Measurements from ENCODE around the gene VDAC2. TPM values are rescaled to one million over a fixed set of nuclear protein-coding genes. Genes with fewer than 3 reads are reported as not detected.
"Not testable (repeated sequence)": the region's sequence is repeated elsewhere in the genome, so short reads cannot be mapped to it uniquely, and the experiment has no call there.

Gene VDAC2
- total and polyA plus RNA-seq, 2 donors (not counting 1 experiment from before 2014, with no cell fraction given), result 49.2 to 83.6 TPM

- Mint-ChIP-seq H3K9me3 (ENCODE audit: insufficient read depth) (no peaks in the 10 kb centered on the region), H3K27ac (no peak overlapping the region), H3K27me3 (no peaks in the 10 kb centered on the region), H3K4me3 (no peak overlapping the region), H3K4me1 (no peaks in the 10 kb centered on the region)
- ChIA-PET POLR2A (no interaction called here), CTCF (no interaction called here)
- no peaks in the 10 kb centered on the region for H3K27me3 ChIP-seq (replicated peaks in 1 of 4; ENCODE audit: control extremely low read depth in 1 of 4, control insufficient read depth in 3 of 4, insufficient read depth in 4 of 4, low read length in 3 of 4)
- no peaks in the 10 kb centered on the region for H3K36me3 ChIP-seq (replicated peaks in 1 of 2; ENCODE audit: control extremely low read depth in 1 of 2, control insufficient read depth in 1 of 2, extremely low read depth in 1 of 2, insufficient read depth in 2 of 2, low read length in 1 of 2)
- no peak overlapping the region for H2AFZ ChIP-seq (ENCODE audit: insufficient read depth, low read depth, low read length, poor library complexity, severe bottlenecking)
- no peak overlapping the region for H3K9ac ChIP-seq (ENCODE audit: low read length)
- no peaks in the 10 kb centered on the region for H4K20me1 ChIP-seq (ENCODE audit: control insufficient read depth, insufficient read depth, low read length, poor library complexity, severe bottlenecking)
- no peaks in the 10 kb centered on the region for H3K4me1 ChIP-seq (ENCODE audit: control insufficient read depth in 2 of 2, insufficient read depth in 2 of 2, low read length in 2 of 2)
- intact Hi-C loops (cut with micrococcal nuclease), result no loop called here
- DNase-seq, result no peak
- no peaks in the 10 kb centered on the region for H3K79me2 ChIP-seq (ENCODE audit: control insufficient read depth, insufficient read depth, low read length)
- no peak overlapping the region for H3K27ac ChIP-seq (ENCODE audit: low read length in 2 of 2)
- WGBS (ENCODE audit: insufficient coverage), result 88% methylated on average over 5 of the region's 9 CpGs
- no peak for ATAC-seq (ENCODE audit: low read depth)
- no peaks in the 10 kb centered on the region for H3K9me3 ChIP-seq (ENCODE audit: control extremely low read depth in 1 of 3, control insufficient read depth in 2 of 3, insufficient read depth in 1 of 3, low read length in 2 of 3)
- H3K4me3 ChIP-seq (ENCODE audit: control extremely low read depth in 1 of 5, extremely low read depth in 1 of 5, insufficient read depth in 1 of 5, low read depth in 2 of 5, low read length in 4 of 5), result no peak overlapping the region
- TF ChIP-seq EZH2 (IDR thresholded peaks at IDR 0.05; ENCODE audit: borderline replicate concordance, insufficient read depth, low read depth, low read length, poor library complexity, severe bottlenecking) (no peak), CTCF (IDR thresholded peaks at IDR 0.05) (no peak)
- H3K4me2 ChIP-seq (replicated peaks; ENCODE audit: low read depth, low read length, poor library complexity, severe bottlenecking), result no peak overlapping the region
Observed at GRCh38 chr10:75201793-75202307, 8.7 kb upstream of the VDAC2 start.

GRCh38 chr10:75202321-75203045 lies 8.1 kb upstream of the VDAC2 start:
- intact Hi-C loops (cut with micrococcal nuclease), result no loop called here
- Histone ChIP-seq H3K27ac (ENCODE audit: low read length in 2 of 2) (no peak overlapping the region), H3K4me2 (replicated peaks; ENCODE audit: low read depth, low read length, poor library complexity, severe bottlenecking) (no peak overlapping the region), H3K79me2 (ENCODE audit: control insufficient read depth, insufficient read depth, low read length) (no peaks in the 10 kb centered on the region), H3K27me3 (replicated peaks in 1 of 4; ENCODE audit: control extremely low read depth in 1 of 4, control insufficient read depth in 3 of 4, insufficient read depth in 4 of 4, low read length in 3 of 4) (no peaks in the 10 kb centered on the region), H4K20me1 (ENCODE audit: control insufficient read depth, insufficient read depth, low read length, poor library complexity, severe bottlenecking) (no peaks in the 10 kb centered on the region), H3K9me3 (ENCODE audit: control extremely low read depth in 1 of 3, control insufficient read depth in 2 of 3, insufficient read depth in 1 of 3, low read length in 2 of 3) (no peaks in the 10 kb centered on the region), H3K9ac (ENCODE audit: low read length) (no peak overlapping the region), H2AFZ (ENCODE audit: insufficient read depth, low read depth, low read length, poor library complexity, severe bottlenecking) (no peak overlapping the region), H3K36me3 (replicated peaks in 1 of 2; ENCODE audit: control extremely low read depth in 1 of 2, control insufficient read depth in 1 of 2, extremely low read depth in 1 of 2, insufficient read depth in 2 of 2, low read length in 1 of 2) (no peaks in the 10 kb centered on the region), H3K4me3 (ENCODE audit: control extremely low read depth in 1 of 5, extremely low read depth in 1 of 5, insufficient read depth in 1 of 5, low read depth in 2 of 5, low read length in 4 of 5) (no peak overlapping the region), H3K4me1 (ENCODE audit: control insufficient read depth in 2 of 2, insufficient read depth in 2 of 2, low read length in 2 of 2) (no peaks in the 10 kb centered on the region)
- ChIA-PET CTCF (no interaction called here), POLR2A (no interaction called here)
- H3K4me1 Mint-ChIP-seq, result no peaks in the 10 kb centered on the region
- no peak for DNase-seq
- H3K4me3 Mint-ChIP-seq, result no peak overlapping the region
- no peak overlapping the region for H3K27ac Mint-ChIP-seq
- H3K9me3 Mint-ChIP-seq (ENCODE audit: insufficient read depth), result no peaks in the 10 kb centered on the region
- no peaks in the 10 kb centered on the region for H3K27me3 Mint-ChIP-seq
- TF ChIP-seq EZH2 (IDR thresholded peaks at IDR 0.05; ENCODE audit: borderline replicate concordance, insufficient read depth, low read depth, low read length, poor library complexity, severe bottlenecking), result no peak
- no peak for TF ChIP-seq CTCF (IDR thresholded peaks at IDR 0.05)
- WGBS (ENCODE audit: insufficient coverage), result 100% methylated on average over 1 of the region's 1 CpG
- no peak for ATAC-seq (ENCODE audit: low read depth)

- H3K9me3 Mint-ChIP-seq (ENCODE audit: insufficient read depth); H3K4me1 ChIP-seq (ENCODE audit: control insufficient read depth in 2 of 2, insufficient read depth in 2 of 2, low read length in 2 of 2); H3K9ac ChIP-seq (ENCODE audit: low read length); intact Hi-C loops (cut with micrococcal nuclease); H3K27me3 Mint-ChIP-seq; H3K4me3 Mint-ChIP-seq; H4K20me1 ChIP-seq (ENCODE audit: control insufficient read depth, insufficient read depth, low read length, poor library complexity, severe bottlenecking); H3K4me3 ChIP-seq (ENCODE audit: control extremely low read depth in 1 of 5, extremely low read depth in 1 of 5, insufficient read depth in 1 of 5, low read depth in 2 of 5, low read length in 4 of 5); H3K79me2 ChIP-seq (ENCODE audit: control insufficient read depth, insufficient read depth, low read length); H3K27ac Mint-ChIP-seq; H3K27me3 ChIP-seq (replicated peaks in 1 of 4; ENCODE audit: control extremely low read depth in 1 of 4, control insufficient read depth in 3 of 4, insufficient read depth in 4 of 4, low read length in 3 of 4); H3K9me3 ChIP-seq (ENCODE audit: control extremely low read depth in 1 of 3, control insufficient read depth in 2 of 3, insufficient read depth in 1 of 3, low read length in 2 of 3); H3K4me1 Mint-ChIP-seq; H3K36me3 ChIP-seq (replicated peaks in 1 of 2; ENCODE audit: control extremely low read depth in 1 of 2, control insufficient read depth in 1 of 2, extremely low read depth in 1 of 2, insufficient read depth in 2 of 2, low read length in 1 of 2); H2AFZ ChIP-seq (ENCODE audit: insufficient read depth, low read depth, low read length, poor library complexity, severe bottlenecking); H3K27ac ChIP-seq (ENCODE audit: low read length in 2 of 2); POLR2A ChIA-PET; DNase-seq; ATAC-seq (ENCODE audit: low read depth); H3K4me2 ChIP-seq (replicated peaks; ENCODE audit: low read depth, low read length, poor library complexity, severe bottlenecking); CTCF ChIA-PET: not testable (repeated sequence)
- WGBS (ENCODE audit: insufficient coverage), result 91% methylated on average over 4 of the region's 11 CpGs
Observed at GRCh38 chr10:75203046-75203620, 7.5 kb upstream of the VDAC2 start.

Measured in B cell (primary cell).